H1 (cell line): ENCODE data around the gene AVPR2. TPM values are rescaled to one million over a fixed set of nuclear protein-coding genes. Genes with fewer than 3 reads are reported as not detected.

ENCODE experiments used
- CTCF ChIA-PET: fragments of 300-600 bp; sonication (Branson Sonifier 250); formaldehyde crosslinking; loops from one replicate; lab custom pipeline; 2021; ENCODE audit not compliant: partially characterized antibody; lab: Charles Lee
- POLR2A ChIA-PET: fragments of 300-600 bp; sonication (Branson Sonifier 250); formaldehyde crosslinking; loops from one replicate; lab custom pipeline; 2021; ENCODE audit warnings: inconsistent platforms; ENCODE audit not compliant: partially characterized antibody; lab: Charles Lee
- DNase-seq, 2 experiments: peaks; one replicate each; pipeline versions ENCODE4 v3.0.0 to v3.0.0-alpha.2; 2010 to 2022; ENCODE audit warnings: low spot score in 2 of 2, low read depth in 1 of 2, mixed read lengths in 1 of 2
- FAIRE-seq: peaks from 2 replicates; lab custom pipeline; 2011; peaks lifted over from hg19 to GRCh38; lab: Jason Lieb, UNC
- H2AFZ ChIP-seq: 2 replicates; pipeline ENCODE4 v1.8.1; 2012; ENCODE audit warnings: low read length, inconsistent platforms
- H2AK5ac ChIP-seq: 2 replicates; pipeline ENCODE4 v1.6.1; 2013; ENCODE audit warnings: low read depth, low read length
- H2BK120ac ChIP-seq: replicated peaks from 2 replicates; pipeline ENCODE3; 2013; ENCODE audit warnings: low read depth, low read length, inconsistent platforms
- H2BK12ac ChIP-seq: 2 replicates; pipeline ENCODE4 v1.6.1; 2013; ENCODE audit warnings: low read depth, low read length
- H2BK15ac ChIP-seq: 2 replicates; pipeline ENCODE4 v1.6.1; 2013; ENCODE audit warnings: low read length
- H2BK20ac ChIP-seq: 2 replicates; pipeline ENCODE4 v1.6.1; 2013; ENCODE audit warnings: low read length
- H2BK5ac ChIP-seq: 2 replicates; pipeline ENCODE4 v1.6.1; 2013; ENCODE audit warnings: low read depth, low read length
- H3K14ac ChIP-seq: 2 replicates; pipeline ENCODE4 v1.6.1; 2013; ENCODE audit warnings: inconsistent platforms; ENCODE audit not compliant: insufficient read length
- H3K18ac ChIP-seq: 2 replicates; pipeline ENCODE4 v1.6.1; 2013; ENCODE audit warnings: low read length; ENCODE audit errors: extremely low read depth
- H3K23ac ChIP-seq: 2 replicates; pipeline ENCODE4 v1.6.1; 2013; ENCODE audit warnings: inconsistent platforms; ENCODE audit not compliant: insufficient read length
- H3K23me2 ChIP-seq: 2 replicates; pipeline ENCODE4 v1.6.1; 2013; ENCODE audit warnings: low read depth, low read length
- H3K27ac ChIP-seq: 2 replicates; pipeline ENCODE4 v1.6.1; 2011; ENCODE audit warnings: low read depth, low read length, inconsistent platforms
- H3K27me3 ChIP-seq, 4 experiments: replicated peaks in 1 of 4; 1 replicate in 1 of 4; 2 replicates in 3 of 4; pipeline versions ENCODE4 v1.6.1 to v1.8.1; 2011 to 2013; ENCODE audit warnings: low read length in 3 of 4, mild to moderate bottlenecking in 3 of 4, inconsistent platforms in 2 of 4, mixed read lengths in 2 of 4, moderate library complexity in 1 of 4; ENCODE audit not compliant: control insufficient read depth in 3 of 4, insufficient read depth in 3 of 4; ENCODE audit errors: extremely low read depth in 1 of 4
- H3K36me3 ChIP-seq, 4 experiments: 2 replicates each; pipeline versions ENCODE4 v1.6.1 to v1.8.1; 2011 to 2013; ENCODE audit warnings: mild to moderate bottlenecking in 4 of 4, low read length in 3 of 4, moderate library complexity in 2 of 4, control low read depth in 1 of 4, inconsistent platforms in 1 of 4; ENCODE audit not compliant: insufficient read depth in 4 of 4, control insufficient read depth in 2 of 4
- H3K4ac ChIP-seq: replicated peaks from 2 replicates; pipeline ENCODE3; 2013; ENCODE audit warnings: low read length, low read depth, mixed read lengths, inconsistent platforms; ENCODE audit not compliant: insufficient read length
- H3K4me1 ChIP-seq, 4 experiments: replicated peaks in 1 of 4; 1 replicate in 1 of 4; 2 replicates in 3 of 4; pipeline versions ENCODE4 v1.6.1 to v1.8.1; 2011 to 2013; ENCODE audit warnings: low read length in 3 of 4, inconsistent platforms in 2 of 4, mixed read lengths in 1 of 4; ENCODE audit not compliant: insufficient read depth in 4 of 4, control insufficient read depth in 3 of 4
- H3K4me2 ChIP-seq, 2 experiments: 2 replicates each; pipeline versions ENCODE4 v1.6.1 to v1.8.1; 2011 to 2013; ENCODE audit warnings: low read depth in 2 of 2, low read length in 2 of 2, control low read depth in 1 of 2, inconsistent platforms in 1 of 2, mild to moderate bottlenecking in 1 of 2; ENCODE audit not compliant: insufficient read depth in 1 of 2
- H3K4me3 ChIP-seq, 4 experiments: fragments of 200-600, 300-600 bp in 1 of 4; sonication (generic), shearing (Covaris generic), sonication (Bioruptor Twin) in 1 of 4; 2 replicates each; pipeline versions ENCODE4 v1.5.1 to v1.8.1; 2011 to 2016; ENCODE audit warnings: low read length in 4 of 4, low read depth in 3 of 4, control low read depth in 2 of 4, inconsistent platforms in 2 of 4, mild to moderate bottlenecking in 2 of 4, mixed read lengths in 1 of 4, moderate library complexity in 1 of 4; ENCODE audit not compliant: insufficient read depth in 2 of 4; ENCODE audit errors: extremely low read depth in 1 of 4
- H3K56ac ChIP-seq: replicated peaks from 2 replicates; pipeline ENCODE3; 2013; ENCODE audit warnings: low read depth, mild to moderate bottlenecking, mixed read lengths, low read length, inconsistent platforms; ENCODE audit not compliant: insufficient read length
- H3K79me1 ChIP-seq: 2 replicates; pipeline ENCODE4 v1.6.1; 2013; ENCODE audit warnings: low read depth, low read length, control low read depth
- H3K79me2 ChIP-seq, 2 experiments: 2 replicates each; pipeline versions ENCODE4 v1.6.1 to v1.8.1; 2012 to 2013; ENCODE audit warnings: low read length in 2 of 2, mild to moderate bottlenecking in 2 of 2, inconsistent platforms in 1 of 2; ENCODE audit not compliant: insufficient read depth in 2 of 2, control insufficient read depth in 1 of 2
- H3K9ac ChIP-seq, 4 experiments: replicated peaks in 1 of 4; 1 replicate in 1 of 4; 2 replicates in 3 of 4; pipeline versions ENCODE4 v1.6.1 to v1.8.1; 2011 to 2013; ENCODE audit warnings: low read depth in 3 of 4, low read length in 3 of 4, control low read depth in 2 of 4, mild to moderate bottlenecking in 2 of 4, moderate library complexity in 2 of 4, inconsistent platforms in 1 of 4; ENCODE audit errors: extremely low read depth in 1 of 4
- H3K9me3 ChIP-seq, 2 experiments: 2 replicates each; pipeline versions ENCODE4 v1.6.1 to v1.8.1; 2012 to 2013; ENCODE audit warnings: mild to moderate bottlenecking in 2 of 2, moderate library complexity in 2 of 2, control low read depth in 1 of 2, inconsistent platforms in 1 of 2, low read depth in 1 of 2, low read length in 1 of 2, mixed read lengths in 1 of 2; ENCODE audit not compliant: insufficient read depth in 2 of 2
- H4K20me1 ChIP-seq, 2 experiments: replicated peaks in 1 of 2; 2 replicates each; pipeline versions ENCODE3 to v1.8.1; 2011 to 2013; ENCODE audit warnings: inconsistent platforms in 2 of 2, low read length in 2 of 2, mild to moderate bottlenecking in 1 of 2; ENCODE audit not compliant: insufficient read depth in 2 of 2, control insufficient read depth in 1 of 2
- H4K5ac ChIP-seq: 2 replicates; pipeline ENCODE4 v1.6.1; 2013; ENCODE audit warnings: low read length, low read depth, mixed read lengths, inconsistent platforms; ENCODE audit not compliant: insufficient read length
- H4K8ac ChIP-seq: 2 replicates; pipeline ENCODE4 v1.8.0; 2013; ENCODE audit warnings: mild to moderate bottlenecking, moderate library complexity, low read length, inconsistent platforms; ENCODE audit not compliant: insufficient read depth; ENCODE audit errors: extremely low read depth
- H4K91ac ChIP-seq: replicated peaks from 2 replicates; pipeline ENCODE3; 2013; ENCODE audit warnings: low read length, mixed read lengths, inconsistent platforms; ENCODE audit not compliant: insufficient read length
- CEBPB ChIP-seq: IDR thresholded peaks from 2 replicates; pipeline ENCODE4 v1.6.1; 2012; ENCODE audit warnings: low read depth, low read length
- EGR1 ChIP-seq: IDR thresholded peaks from 2 replicates; pipeline ENCODE4 v1.6.1; 2011; ENCODE audit warnings: low read depth, low read length, borderline replicate concordance
- GABPA ChIP-seq: IDR thresholded peaks from 2 replicates; pipeline ENCODE4 v1.6.1; 2011; ENCODE audit warnings: mild to moderate bottlenecking, low read length, moderate library complexity, borderline replicate concordance; ENCODE audit not compliant: insufficient read depth
- HDAC2 ChIP-seq, 2 experiments: fragments of 300-600 bp in 1 of 2; sonication (generic) in 1 of 2; IDR thresholded peaks; 2 replicates each; pipeline ENCODE4 v1.6.1; 2011 to 2012; ENCODE audit warnings: low read depth in 2 of 2, low read length in 2 of 2, mild to moderate bottlenecking in 2 of 2, moderate library complexity in 2 of 2, borderline replicate concordance in 1 of 2, inconsistent platforms in 1 of 2
- NRF1 ChIP-seq: IDR thresholded peaks from 2 replicates; pipeline ENCODE4 v1.6.1; 2011; ENCODE audit warnings: mild to moderate bottlenecking, low read depth, low read length, improper control_type of control experiment
- POLR2AphosphoS5 ChIP-seq: IDR thresholded peaks from 2 replicates; pipeline ENCODE4 v1.6.1; 2011; ENCODE audit warnings: low read depth, low read length
- RNF2 ChIP-seq: fragments of 200-900, 300-1000 bp; sonication (generic); IDR thresholded peaks from 2 replicates; pipeline ENCODE4 v1.7.1; 2016; ENCODE audit warnings: borderline replicate concordance, low read depth, mild to moderate bottlenecking, antibody characterized with exemption, low read length; ENCODE audit not compliant: poor library complexity, severe bottlenecking; ENCODE audit errors: missing control alignments
- SP1 ChIP-seq: IDR thresholded peaks from 2 replicates; pipeline ENCODE4 v1.6.1; 2011; ENCODE audit warnings: low read depth, low read length
- SP4 ChIP-seq: IDR thresholded peaks from 2 replicates; pipeline ENCODE4 v1.6.1; 2012; ENCODE audit warnings: low read length, inconsistent platforms
- SRF ChIP-seq: IDR thresholded peaks from 2 replicates; pipeline ENCODE4 v1.6.1; 2011; ENCODE audit warnings: mild to moderate bottlenecking, low read depth, low read length, moderate library complexity
- TBP ChIP-seq: IDR thresholded peaks from 2 replicates; pipeline ENCODE4 v1.6.1; 2011; ENCODE audit warnings: low read depth, low read length, improper control_type of control experiment
- YY1 ChIP-seq: IDR thresholded peaks from 2 replicates; pipeline ENCODE4 v1.6.1; 2011; ENCODE audit warnings: low read depth, mild to moderate bottlenecking, low read length
- ZNF274 ChIP-seq: IDR thresholded peaks from 2 replicates; pipeline ENCODE4 v1.7.0; 2012; ENCODE audit warnings: low read length, borderline replicate concordance; ENCODE audit errors: extremely low read depth
- polyA plus RNA-seq, 7 experiments: library from polyadenylated mRNA; depleted of rRNA in 3 of 7; stranded (reverse) in 5 of 7; unstranded in 2 of 7; fragments of >200 nt in 5 of 7; fragments of 200-250 nt in 2 of 7; gene quantifications; 1 replicate in 5 of 7; 2 replicates in 1 of 7; 4 replicates in 1 of 7; pipeline versions ENCODE4 v1.2.1 to v1.2.3, GENCODE V29; 2011 to 2013; ENCODE audit warnings: missing spikeins in 2 of 7, mixed read lengths in 2 of 7
- total RNA-seq: library from RNA; stranded (reverse); fragmentation: NEBNext Ultra II Directional; extraction: Animal tissue kit (Norgen Biotek cat#: 25700); gene quantifications from 2 replicates; pipeline ENCODE4 v1.2.1, GENCODE V29; 2021
- TF ChIP-seq, protein P1 (sequence below): IDR thresholded peaks from 2 replicates; pipeline ENCODE4 v1.6.1; 2012; ENCODE audit warnings: inconsistent platforms
- TF ChIP-seq, protein P2 (sequence below): IDR thresholded peaks from 2 replicates; pipeline ENCODE4 v1.6.1; 2012; ENCODE audit warnings: inconsistent platforms

AVPR2 gene
- total and polyA plus RNA-seq, 2 of the 8 experiments (the other 6 are each of a cell fraction or from before 2014, with no cell fraction given): 0.09 TPM; not detected in 1

DNA sequence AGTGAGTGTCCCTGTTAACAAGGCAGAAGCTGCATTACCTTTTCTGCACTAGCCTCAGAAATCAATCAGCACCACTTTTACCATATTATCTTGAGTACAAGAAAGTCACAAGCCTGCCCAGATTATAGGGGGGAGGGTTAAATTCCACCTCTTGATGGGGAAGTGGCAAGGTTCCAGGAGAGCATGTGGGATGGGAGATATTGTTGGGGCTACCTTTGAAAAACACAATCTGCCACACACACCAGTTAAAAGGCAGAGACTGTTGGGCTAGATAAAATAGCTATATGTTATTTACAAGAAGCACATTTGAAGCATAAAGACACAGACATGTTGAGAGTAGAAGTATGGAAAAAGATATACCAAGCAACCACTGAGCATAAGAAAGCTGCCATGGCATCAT, 6.6 kb upstream of the AVPR2 start:
- H3K27ac ChIP-seq: no peak overlapping the region
- no peaks in the 10 kb centered on the region for H3K36me3 ChIP-seq
- POLR2A ChIA-PET: interaction anchor here (0.9 kb wide), 1 partner anchor 49 kb away, joined by 3 read pairs; no protein-coding TSS in a partner anchor
- peak; percentile 13 for FAIRE-seq
- no peak overlapping the region for H2BK15ac ChIP-seq
- H2AFZ ChIP-seq: no peak overlapping the region
- H3K27me3 ChIP-seq: no peaks in the 10 kb centered on the region
- H2BK20ac ChIP-seq: no peak overlapping the region
- H3K18ac ChIP-seq: no peak overlapping the region
- no peak overlapping the region for H3K56ac ChIP-seq
- no peaks in the 10 kb centered on the region for H3K9me3 ChIP-seq
- H3K4me3 ChIP-seq: no peak overlapping the region
- peaks cover 3% of the 10 kb centered on the region; the same call in 1 of the 2 replicates for H3K23me2 ChIP-seq
- H2AK5ac ChIP-seq: no peak overlapping the region
- H3K4me2 ChIP-seq: no peak overlapping the region
- DNase-seq: no peak
- H2BK12ac ChIP-seq: no peak overlapping the region
- H3K14ac ChIP-seq: no peak overlapping the region
- CTCF ChIA-PET: no interaction called here
- no peak overlapping the region for H3K23ac ChIP-seq
- peaks cover 0 to 8% (median 0%) of the 10 kb centered on the region in 4 experiments; a peak in 1 of 7 replicates for H3K4me1 ChIP-seq
- H3K9ac ChIP-seq: no peak overlapping the region
- no peak overlapping the region for H2BK5ac ChIP-seq
- no peak overlapping the region for H2BK120ac ChIP-seq
- no peaks in the 10 kb centered on the region for H3K79me1 ChIP-seq
- no peak overlapping the region for H3K4ac ChIP-seq
- no peak overlapping the region for H4K8ac ChIP-seq
- peaks cover 0 to 2% of the 10 kb centered on the region in 2 experiments for H4K20me1 ChIP-seq
- H4K5ac ChIP-seq: no peak overlapping the region
- no peak overlapping the region for H4K91ac ChIP-seq
- no peaks in the 10 kb centered on the region for H3K79me2 ChIP-seq
- no peak for TF ChIP-seq SRF
- no peak for TF ChIP-seq RNF2
- TF ChIP-seq ZNF274: no peak
- TF ChIP-seq, protein P1, sequence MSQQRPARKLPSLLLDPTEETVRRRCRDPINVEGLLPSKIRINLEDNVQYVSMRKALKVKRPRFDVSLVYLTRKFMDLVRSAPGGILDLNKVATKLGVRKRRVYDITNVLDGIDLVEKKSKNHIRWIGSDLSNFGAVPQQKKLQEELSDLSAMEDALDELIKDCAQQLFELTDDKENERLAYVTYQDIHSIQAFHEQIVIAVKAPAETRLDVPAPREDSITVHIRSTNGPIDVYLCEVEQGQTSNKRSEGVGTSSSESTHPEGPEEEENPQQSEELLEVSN: no peak
- no peak for TF ChIP-seq YY1
- TF ChIP-seq CEBPB: no peak
- TF ChIP-seq GABPA: no peak
- TF ChIP-seq TBP: no peak
- no peak for TF ChIP-seq NRF1
- TF ChIP-seq EGR1: no peak
- TF ChIP-seq POLR2AphosphoS5: no peak
- no peak for TF ChIP-seq SP4
- TF ChIP-seq, protein P2, sequence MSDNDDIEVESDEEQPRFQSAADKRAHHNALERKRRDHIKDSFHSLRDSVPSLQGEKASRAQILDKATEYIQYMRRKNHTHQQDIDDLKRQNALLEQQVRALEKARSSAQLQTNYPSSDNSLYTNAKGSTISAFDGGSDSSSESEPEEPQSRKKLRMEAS: no peak
- no peak for TF ChIP-seq SP1
- no peak for TF ChIP-seq HDAC2 (IDR thresholded peaks at IDR 0.05; ENCODE audit: borderline replicate concordance in 1 of 2, low read depth in 2 of 2, low read length in 2 of 2)
